WTC11 (cell line): ENCODE results near the gene SEC22A.
A peak's percentile ranks its signal among the peaks of the same experiment; 100 is the strongest.

Experiments
- ATF6 ChIP-seq: sonication (generic); formaldehyde crosslinking; IDR thresholded peaks from 2 replicates; pipeline ENCODE4 v1.8.1; 2023; ENCODE audit warnings: mild to moderate bottlenecking, missing genetic modification reagents
- E2F1 ChIP-seq: sonication (generic); formaldehyde crosslinking; IDR thresholded peaks from 2 replicates; pipeline ENCODE4 v1.8.0; 2022; ENCODE audit warnings: mild to moderate bottlenecking, missing genetic modification reagents
- NFYB ChIP-seq: sonication (generic); formaldehyde crosslinking; conservative IDR thresholded peaks from 2 replicates; pipeline ENCODE4 v1.8.0; 2022; ENCODE audit warnings: low read depth, missing genetic modification reagents
- PRRX2 ChIP-seq: fragments of 250-450 bp; sonication (Bioruptor Pico); IDR thresholded peaks from 2 replicates; pipeline ENCODE4 v1.8.0; 2021; ENCODE audit warnings: mild to moderate bottlenecking
- SMAD4 ChIP-seq: sonication (generic); formaldehyde crosslinking; IDR thresholded peaks from 2 replicates; pipeline ENCODE4 v1.8.0; 2022; ENCODE audit warnings: mild to moderate bottlenecking, missing genetic modification reagents
- ZNF121 ChIP-seq: sonication (generic); formaldehyde crosslinking; IDR thresholded peaks from 2 replicates; pipeline ENCODE4 v1.8.0; 2023; ENCODE audit warnings: missing genetic modification reagents
- ZNF263 ChIP-seq: sonication (generic); formaldehyde crosslinking; IDR thresholded peaks from 2 replicates; pipeline ENCODE4 v1.8.1; 2022; ENCODE audit warnings: low read depth, mild to moderate bottlenecking, moderate library complexity, missing genetic modification reagents
- TF ChIP-seq, protein P1 (sequence below): fragments of 200-600 bp; IDR thresholded peaks from 2 replicates; pipeline ENCODE4 v1.8.0; 2022; ENCODE audit warnings: antibody characterized with exemption
- TF ChIP-seq, protein P2 (sequence below): sonication (generic); formaldehyde crosslinking; IDR thresholded peaks from 2 replicates; pipeline ENCODE4 v1.8.0; 2023; ENCODE audit warnings: missing genetic modification reagents

- TF ChIP-seq, protein P1, sequence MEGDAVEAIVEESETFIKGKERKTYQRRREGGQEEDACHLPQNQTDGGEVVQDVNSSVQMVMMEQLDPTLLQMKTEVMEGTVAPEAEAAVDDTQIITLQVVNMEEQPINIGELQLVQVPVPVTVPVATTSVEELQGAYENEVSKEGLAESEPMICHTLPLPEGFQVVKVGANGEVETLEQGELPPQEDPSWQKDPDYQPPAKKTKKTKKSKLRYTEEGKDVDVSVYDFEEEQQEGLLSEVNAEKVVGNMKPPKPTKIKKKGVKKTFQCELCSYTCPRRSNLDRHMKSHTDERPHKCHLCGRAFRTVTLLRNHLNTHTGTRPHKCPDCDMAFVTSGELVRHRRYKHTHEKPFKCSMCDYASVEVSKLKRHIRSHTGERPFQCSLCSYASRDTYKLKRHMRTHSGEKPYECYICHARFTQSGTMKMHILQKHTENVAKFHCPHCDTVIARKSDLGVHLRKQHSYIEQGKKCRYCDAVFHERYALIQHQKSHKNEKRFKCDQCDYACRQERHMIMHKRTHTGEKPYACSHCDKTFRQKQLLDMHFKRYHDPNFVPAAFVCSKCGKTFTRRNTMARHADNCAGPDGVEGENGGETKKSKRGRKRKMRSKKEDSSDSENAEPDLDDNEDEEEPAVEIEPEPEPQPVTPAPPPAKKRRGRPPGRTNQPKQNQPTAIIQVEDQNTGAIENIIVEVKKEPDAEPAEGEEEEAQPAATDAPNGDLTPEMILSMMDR: peak; percentile 72
- TF ChIP-seq PRRX2 (CRISPR knock-in tag): no peak
- no peak for TF ChIP-seq SMAD4
- no peak for TF ChIP-seq NFYB (CRISPR knock-in tag)
- TF ChIP-seq, protein P2, sequence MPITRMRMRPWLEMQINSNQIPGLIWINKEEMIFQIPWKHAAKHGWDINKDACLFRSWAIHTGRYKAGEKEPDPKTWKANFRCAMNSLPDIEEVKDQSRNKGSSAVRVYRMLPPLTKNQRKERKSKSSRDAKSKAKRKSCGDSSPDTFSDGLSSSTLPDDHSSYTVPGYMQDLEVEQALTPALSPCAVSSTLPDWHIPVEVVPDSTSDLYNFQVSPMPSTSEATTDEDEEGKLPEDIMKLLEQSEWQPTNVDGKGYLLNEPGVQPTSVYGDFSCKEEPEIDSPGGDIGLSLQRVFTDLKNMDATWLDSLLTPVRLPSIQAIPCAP (CRISPR knock-in tag): peak; percentile 50; the same call in 1 of the 2 replicates
- TF ChIP-seq E2F1: no peak
- no peak for TF ChIP-seq ZNF121 (CRISPR knock-in tag)
- no peak for TF ChIP-seq ATF6 (CRISPR knock-in tag)
- no peak for TF ChIP-seq ZNF263 (CRISPR knock-in tag)
These were observed 84.7 kb downstream of the SEC22A start for GRCh38 chr3:123286308-123287023.
